GM20000 (cell line): ENCODE measurements around the gene FAM83B.

ENCODE experiments used
- DNase-seq: peaks from one replicate; pipeline ENCODE4 v3.0.0; 2012; ENCODE audit warnings: low spot score
- CTCF ChIP-seq: IDR thresholded peaks from 2 replicates; pipeline ENCODE4 v1.5.1; 2012; ENCODE audit warnings: mild to moderate bottlenecking, control low read depth; ENCODE audit errors: extremely low read depth, missing control alignments

Gene FAM83B

DNA sequence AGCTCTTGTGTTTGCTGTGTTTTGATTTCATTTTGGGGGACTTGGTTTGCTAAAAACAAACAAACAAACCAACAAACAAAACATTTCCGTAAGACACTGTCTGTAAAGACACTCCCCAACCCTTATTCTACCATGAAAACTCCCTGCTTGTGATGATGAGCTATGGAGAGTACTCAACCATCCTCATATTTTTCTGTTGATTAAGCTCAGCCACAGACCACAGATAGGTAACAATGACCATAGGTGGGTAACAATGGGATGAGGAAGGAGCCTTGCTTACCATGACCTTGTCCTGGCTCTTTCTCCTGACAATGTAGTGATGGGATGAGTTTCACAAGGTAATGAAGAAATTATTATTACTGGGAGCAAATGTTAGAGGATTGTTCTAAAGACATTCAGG lies 11.4 kb upstream of the FAM83B start:
- DNase-seq, result no peak
- TF ChIP-seq CTCF, result no peak

- no peak for TF ChIP-seq CTCF
- no peak for DNase-seq
Measured at GRCh38 chr6:54846857-54847674, 495 bp downstream of the FAM83B start.

DNA sequence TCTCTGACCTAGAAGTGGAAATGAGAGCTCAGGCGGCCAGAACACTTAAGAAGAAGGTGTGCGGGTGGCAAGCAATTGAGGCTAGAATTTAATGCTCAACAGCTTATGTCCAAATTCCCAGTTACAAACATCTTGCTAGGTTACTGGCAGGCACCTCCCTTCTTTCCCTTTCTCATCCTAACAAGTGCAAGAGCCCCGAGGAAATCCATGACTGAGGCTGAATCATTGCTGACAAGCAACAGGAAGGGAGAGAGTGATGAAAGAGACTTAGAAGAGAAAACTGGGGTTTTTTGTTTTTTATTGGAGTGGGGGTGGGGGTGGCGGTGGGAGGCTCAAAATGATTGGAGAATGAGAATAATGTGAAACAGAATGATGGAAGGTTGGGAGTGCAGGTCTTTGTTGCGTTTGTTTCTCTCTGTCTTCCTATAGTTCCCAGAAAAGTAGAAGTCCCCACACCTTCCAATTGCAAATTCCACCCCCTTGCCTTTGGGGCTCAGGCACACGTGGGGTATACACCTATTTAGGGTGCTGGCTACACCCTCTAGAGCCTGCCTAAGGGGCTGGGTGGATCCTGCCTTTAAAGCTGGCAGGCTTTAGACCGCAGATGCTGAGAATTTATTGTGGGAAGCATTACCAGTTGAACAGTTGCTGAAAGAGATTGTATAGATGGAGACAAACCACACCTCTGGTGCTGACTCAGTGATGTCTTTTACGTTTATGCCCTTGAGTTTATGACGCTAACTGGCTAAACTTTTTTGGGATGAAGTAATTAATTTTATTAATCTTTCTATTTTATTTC lies 1.4 kb downstream of the FAM83B start:
- no peak for TF ChIP-seq CTCF
- DNase-seq, result no peak

- DNase-seq, result no peak
- TF ChIP-seq CTCF, result no peak
Measured at GRCh38 chr6:54850114-54850513, 3.5 kb downstream of the FAM83B start.

- DNase-seq, result no peak
- TF ChIP-seq CTCF, result no peak
Measured at GRCh38 chr6:54856129-54856528, 9.6 kb downstream of the FAM83B start.

- DNase-seq, result no peak
- TF ChIP-seq CTCF, result no peak
Measured at GRCh38 chr6:54860132-54860531, 13.6 kb downstream of the FAM83B start.

- no peak for TF ChIP-seq CTCF
- DNase-seq, result no peak
Measured at GRCh38 chr6:54860739-54861138, 14.2 kb downstream of the FAM83B start.
